HG03159 (cell line): ENCODE data around the gene NUDT16L1.
"Not testable (repeated sequence)": the region's sequence is repeated elsewhere in the genome, so short reads cannot be mapped to it uniquely, and the experiment has no call there.

Source experiments
- ATAC-seq: cut with Tn5 transposase; IDR thresholded peaks from one replicate; pipeline ENCODE4 v1.9.1; 2021; ENCODE audit warnings: mild to moderate bottlenecking, moderate library complexity; ENCODE audit not compliant: unreplicated experiment

The NUDT16L1 gene

DNA sequence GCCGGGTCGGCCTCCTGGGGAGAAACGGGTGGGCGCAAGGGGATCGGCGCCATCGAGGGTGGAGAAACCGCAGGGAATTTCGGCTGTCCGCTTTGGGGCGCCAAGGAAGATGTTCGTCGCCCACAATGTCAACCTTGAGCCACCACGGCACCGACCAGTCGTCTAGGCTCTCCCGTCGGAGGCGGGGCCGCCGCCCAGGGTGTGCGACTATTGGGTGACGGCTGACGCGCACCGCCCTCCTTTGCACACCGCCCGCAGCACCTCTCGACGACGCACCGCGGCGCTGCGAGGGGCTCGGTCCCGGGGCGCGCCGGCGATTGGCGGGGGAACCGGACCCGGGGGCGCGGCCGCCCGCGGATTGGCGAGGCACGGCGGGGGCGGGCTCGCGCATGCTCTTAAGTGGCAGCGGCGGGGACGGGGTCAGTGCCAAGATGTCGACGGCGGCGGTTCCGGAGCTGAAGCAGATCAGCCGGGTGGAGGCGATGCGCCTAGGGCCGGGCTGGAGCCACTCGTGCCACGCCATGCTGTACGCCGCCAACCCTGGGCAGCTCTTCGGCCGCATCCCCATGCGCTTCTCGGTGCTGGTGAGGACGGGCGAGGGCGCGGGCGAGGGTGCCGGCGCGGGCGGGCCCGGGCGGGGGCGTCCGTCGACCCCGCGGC lies at the start of gene NUDT16L1:
NUDT16L1 (plus strand) TSS at position 267 of the 660 bp plus-strand sequence; CDS start at position 432, 165 bp downstream.
- peak; percentile 94 for ATAC-seq

DNA sequence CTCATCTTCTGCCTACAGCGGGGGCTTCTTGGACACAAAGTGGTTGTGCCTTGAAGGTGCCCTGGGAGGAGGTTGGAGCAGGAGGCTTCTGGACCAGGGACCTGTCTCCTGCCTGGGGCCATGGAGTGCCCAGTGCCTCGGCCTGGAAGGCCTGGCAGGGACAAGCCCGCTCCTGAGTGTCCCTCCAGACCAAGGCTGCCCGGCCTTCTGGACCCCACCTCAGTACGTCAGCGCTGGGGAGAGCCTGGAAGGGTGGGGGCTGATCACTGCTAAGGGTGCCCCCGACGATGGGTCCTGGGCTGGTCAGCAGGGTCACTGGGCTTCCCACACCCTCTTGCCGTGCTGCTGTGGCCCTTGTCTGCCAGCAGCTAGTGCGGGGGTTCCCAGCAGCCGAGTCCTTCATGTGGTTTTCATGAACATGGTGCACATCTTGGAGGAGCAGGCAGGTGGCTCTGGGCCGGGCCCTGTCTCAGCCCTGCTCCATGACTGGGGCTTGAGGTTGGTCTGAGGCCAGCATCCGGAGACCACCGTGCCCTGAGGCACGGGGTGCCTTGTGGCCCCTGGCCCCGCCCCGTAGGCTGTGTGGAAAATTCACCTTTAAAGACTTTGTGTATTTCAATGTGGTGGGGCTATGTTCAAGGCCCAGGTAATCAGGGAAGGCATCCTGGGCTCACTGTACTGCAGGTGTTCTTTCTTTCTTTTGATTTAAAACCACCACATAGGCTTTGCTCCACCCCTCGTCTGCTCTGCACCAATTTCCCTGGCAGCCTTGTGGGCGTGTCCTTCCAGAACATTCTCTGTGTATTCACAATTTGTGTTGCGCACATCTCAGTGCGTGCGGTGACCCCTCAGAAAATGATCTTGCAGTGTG lies 46.4 kb upstream of the NUDT16L1 start:
- ATAC-seq, result no peak

DNA sequence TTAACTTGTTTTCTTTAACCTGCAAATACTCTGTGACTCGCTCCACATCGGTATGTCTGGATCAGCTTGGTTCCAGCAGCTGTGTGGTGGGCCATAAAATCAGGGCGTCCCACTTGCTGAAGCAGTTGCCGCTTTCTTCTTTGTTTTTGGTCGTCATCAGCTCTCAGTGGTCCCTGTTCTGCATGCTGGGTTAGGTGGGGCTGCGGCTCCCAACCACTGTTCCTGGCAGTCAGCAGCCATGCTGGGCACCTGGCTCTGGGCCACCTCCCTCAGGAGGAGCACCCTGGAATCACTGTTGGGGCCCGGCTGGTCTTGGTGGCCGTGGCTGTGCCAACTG lies 45.8 kb upstream of the NUDT16L1 start:
- no peak for ATAC-seq

DNA sequence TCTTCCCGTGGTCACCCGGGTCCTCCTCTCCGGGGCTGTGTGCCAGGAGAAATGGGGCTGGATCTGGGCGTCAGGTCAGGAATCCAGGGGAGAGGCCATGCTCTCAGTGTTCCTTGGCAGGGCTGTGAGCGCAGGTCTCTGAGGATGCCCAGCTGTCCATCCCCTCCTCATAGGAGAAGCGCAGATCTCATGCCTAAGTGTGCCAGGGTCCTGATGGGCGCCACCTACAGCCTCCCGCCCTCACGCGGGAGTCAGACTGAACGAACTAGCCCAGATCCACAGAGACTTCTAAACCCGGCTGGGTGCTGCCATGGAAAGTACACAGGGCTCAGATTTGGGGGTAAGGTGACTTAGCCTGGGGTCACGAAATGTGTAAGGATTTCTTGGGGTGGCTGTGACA lies 44.4 kb upstream of the NUDT16L1 start:
- no peak for ATAC-seq

DNA sequence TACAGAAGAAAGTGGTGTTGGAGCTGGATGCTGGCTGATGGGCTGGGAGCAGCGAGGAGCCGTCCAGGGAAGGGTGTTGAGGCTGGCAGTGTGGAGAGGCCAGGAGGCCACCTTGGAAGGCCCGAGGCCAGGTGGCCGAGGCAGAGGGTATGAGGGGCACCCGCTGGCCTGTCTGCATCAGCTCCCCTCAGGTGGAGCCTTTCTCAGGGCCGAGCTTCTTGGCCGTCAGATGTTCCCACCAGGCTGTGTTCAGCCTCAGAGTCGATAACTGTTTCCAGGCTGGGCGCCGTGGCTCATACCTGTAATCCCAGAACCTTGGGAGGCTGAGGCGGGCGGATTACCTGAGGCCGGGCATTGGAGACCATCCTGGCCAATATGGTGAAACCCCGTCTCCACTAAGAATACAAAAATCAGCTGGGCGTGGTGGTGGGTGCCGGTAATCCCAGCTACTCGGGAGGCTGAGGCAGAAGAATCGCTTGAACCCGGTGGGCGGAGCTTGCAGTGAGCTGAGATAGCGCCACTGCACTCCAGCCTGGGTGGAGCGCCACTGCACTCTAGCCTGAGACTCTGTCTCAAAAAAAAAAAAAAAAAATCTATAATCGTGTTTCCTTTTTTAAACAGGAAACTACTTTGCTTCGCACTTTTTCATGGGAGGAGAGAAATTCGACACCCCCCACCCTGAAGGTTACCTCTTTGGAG lies 43.5 kb upstream of the NUDT16L1 start:
- no peak for ATAC-seq

DNA sequence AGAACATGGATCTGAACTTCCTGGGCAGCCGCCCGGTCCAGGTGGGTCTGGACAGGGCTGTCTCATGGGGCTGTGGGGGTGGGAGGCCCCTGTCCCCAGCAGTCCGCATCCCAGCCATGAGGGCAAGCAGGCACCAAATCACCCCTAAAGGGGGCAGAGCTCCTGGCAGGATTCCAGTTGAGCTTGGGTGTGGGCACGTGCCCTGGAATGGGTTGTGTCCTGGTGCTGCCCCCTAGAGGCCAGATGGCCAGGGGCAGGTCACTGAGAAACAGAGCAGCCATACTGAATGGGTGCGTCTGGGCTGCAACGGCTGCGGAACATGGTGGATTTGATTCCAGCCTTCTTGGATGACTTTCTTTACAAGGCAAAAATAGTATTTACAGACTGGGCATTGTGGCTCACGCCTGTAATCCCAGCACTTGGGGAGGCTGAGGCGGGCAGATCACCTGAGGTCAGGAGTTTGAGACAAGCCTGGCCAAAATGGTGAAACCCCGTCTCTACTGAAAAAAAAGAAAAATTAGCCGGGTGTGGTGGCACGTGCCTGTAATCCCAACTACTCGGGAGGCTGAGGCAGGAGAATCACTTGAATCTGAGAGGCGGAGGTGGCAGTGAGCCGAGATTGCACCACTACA lies 42.8 kb upstream of the NUDT16L1 start:
- ATAC-seq, result not testable (repeated sequence)

DNA sequence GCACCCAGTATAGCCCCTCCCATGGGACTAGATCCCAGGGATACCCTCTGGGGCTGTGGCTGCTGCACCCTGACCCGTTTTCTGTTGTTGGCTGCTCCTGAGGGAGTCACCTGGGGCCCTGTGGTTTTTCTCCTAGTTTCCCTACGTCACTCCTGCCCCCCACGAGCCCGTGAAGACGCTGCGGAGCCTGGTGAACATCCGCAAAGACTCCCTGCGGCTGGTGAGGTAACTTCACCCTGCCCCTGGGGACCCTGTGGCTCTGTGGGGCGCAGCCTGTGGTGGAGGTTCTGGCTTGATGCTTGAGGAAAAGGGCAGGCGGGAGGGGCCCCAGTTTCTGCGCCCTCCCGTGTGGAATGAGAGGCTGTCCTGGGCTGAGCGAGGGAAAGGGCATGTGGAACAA lies 41.5 kb upstream of the NUDT16L1 start:
- ATAC-seq, result no peak

DNA sequence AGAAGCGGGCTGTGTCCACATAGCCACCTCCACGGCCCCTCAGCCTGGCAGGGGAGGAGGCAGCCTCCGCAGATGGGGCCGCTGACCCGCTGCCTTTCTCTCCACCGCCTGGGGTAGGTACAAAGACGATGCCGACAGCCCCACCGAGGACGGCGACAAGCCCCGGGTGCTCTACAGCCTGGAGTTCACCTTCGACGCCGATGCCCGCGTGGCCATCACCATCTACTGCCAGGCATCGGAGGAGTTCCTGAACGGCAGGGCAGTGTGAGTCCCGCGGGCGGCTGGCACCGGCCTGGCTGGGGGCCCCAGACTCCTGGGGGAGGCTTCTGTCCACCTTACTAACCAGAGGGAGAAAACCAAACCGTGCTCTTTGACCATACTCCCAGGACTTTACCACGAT lies 40.8 kb upstream of the NUDT16L1 start:
- ATAC-seq, result no peak

DNA sequence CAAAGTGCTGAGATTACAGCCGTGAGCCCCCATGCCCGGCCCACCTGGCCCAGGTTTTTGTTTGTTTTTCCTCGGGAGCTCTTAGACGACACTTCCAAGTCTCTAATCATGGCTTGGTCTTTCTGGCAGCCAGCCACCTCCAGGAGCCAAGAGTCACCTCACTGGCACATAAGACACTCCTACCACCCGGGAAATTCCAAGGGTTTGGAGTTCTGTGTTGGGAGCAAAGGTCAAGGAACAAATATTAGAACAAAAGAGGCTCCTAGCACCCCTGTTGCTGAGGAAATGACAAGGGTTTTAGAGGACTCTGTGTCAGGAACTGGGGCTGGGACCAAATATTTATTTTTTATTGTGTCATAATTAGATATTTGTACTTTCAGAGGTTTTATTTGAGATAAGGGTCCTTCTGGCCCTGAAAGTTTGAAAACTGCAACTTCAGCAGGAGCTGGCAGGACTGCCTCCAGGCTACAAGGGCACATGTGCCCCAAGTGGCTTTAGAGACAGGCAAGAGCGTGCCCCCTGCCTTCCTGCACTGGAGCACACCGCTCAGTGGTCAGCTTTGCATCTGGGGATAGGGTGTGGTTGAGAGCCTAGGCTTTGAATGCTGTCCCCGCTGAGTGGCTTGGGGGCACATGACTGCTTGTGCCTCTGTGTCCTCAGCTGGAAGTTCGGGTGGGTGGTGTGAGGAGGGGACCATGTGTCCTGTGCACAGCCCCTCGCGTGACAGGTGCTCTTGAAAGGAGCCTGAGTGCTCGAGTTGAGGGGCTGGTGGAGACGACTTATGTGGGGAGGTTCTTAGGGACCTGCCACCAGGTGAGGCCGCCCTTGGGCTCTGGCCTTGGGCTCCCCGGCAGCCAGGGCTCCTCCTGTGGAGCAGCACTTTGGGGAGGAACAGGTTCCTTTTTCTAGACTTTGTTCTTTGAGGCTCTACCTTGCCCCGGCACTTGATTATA lies 39.1 kb upstream of the NUDT16L1 start:
- no peak for ATAC-seq

DNA sequence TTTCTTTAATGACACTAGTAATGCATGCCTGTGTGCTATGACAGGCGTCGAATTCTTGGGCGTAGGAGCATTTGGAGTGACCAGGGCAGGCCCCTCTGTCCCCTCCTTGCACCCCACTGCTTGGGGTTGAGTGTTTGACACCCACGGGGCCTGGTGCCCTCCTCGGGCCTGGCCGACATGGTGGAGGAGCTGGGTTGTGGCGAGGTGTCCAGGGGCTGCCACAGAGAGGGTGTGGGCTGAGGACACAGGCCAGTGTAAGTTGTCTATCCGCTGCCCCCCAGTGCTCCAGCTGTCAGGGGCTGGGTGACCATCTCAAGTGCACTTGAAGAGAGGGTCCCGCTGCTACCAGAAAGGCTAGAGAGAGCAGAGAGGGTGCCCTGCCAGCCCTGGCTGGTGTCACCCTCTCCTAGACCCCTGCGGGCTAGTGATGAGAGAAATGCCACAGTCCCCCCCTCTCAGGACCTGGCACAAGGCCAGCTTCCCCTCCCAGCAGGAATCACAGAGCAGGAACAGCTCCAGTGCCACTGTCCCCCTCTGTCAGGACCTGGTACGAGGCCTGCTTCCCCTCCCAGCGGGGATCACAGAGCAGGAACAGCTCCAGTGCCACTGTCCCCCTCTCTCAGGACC lies 38.3 kb upstream of the NUDT16L1 start:
- no peak for ATAC-seq

DNA sequence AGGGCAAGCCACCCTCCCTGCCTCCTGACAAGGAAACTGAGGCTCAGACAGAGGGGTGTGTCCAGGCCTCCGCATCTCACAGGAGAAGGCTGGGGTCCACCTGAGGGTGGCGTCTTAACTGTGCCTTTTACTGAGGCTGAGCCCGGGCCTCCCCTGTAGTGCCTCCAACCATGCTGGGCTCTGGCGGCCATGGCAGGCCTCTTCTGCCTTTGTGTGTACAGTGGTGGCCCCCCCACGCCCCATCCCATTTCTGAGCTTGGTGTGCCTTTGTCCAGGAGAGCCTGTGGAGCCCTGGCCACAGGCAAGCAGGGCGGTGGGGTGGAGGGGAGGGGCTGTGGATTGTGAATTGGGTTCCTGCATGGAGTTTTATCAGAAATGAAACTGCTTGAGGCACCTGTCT lies 37.6 kb upstream of the NUDT16L1 start:
- ATAC-seq, result no peak

DNA sequence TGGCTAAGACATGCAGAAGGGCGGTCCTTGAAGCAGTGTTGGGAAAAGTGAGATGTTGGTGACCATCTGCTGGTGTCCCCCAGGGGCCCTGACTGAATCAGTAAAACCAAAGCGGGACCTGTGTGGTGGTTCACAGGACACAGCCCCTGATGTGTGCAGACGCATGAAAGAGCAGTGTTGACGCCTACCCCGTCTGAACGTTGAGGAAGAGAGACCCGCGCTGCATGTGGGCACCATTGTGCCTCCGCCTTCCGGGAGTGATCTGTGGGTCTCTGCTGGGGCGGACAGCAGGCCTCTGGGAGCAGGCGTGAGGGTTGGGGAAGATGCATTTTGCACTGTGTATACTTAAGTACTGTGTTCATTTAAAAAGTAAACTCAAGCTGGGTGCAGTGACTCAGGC lies 37.1 kb upstream of the NUDT16L1 start:
- no peak for ATAC-seq

DNA sequence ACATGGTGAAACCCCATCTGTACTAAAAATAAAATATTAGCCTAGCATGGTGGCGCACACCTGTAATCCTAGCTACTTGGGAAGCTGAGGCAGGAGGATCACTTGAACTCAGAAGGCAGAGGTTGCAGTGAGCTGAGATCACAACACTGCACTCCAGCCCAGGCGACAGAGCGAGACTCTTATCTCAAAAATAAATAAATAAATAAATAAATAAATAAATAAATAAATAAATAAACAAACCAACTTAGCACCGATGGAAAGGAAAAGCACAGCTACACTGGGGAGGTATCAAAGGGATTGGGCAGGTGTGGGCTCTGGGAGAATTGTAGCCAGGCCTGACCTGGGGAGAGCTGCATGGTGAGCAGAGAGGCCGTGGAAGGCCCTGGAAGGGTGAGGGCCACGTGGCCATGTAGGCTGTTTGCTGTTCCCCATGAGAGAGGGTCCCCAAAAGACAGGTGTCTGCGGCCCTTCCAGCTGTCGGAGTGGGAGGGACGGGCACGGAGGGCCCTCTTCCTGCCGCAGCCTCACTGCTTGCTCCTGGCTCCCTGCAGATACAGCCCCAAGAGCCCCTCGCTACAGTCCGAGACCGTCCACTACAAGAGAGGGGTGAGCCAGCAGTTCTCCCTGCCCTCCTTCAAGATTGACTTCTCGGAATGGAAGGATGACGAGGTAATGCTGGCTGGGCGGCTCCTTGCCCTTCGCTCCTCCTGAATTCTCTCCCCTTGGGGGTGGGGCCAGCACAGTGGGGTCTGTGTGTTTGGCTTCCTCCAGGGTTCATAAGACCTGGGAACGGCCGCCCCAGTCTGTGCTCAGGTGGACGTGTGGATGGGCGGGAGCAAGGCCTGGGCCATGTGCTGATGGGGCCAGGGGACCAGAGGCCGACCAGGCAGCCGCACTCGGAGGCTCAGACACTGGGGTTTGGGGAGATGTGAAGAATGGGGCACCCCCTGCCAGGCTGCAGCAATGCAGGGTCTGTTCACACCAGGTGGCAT lies 36.4 kb upstream of the NUDT16L1 start:
- ATAC-seq, result no peak

DNA sequence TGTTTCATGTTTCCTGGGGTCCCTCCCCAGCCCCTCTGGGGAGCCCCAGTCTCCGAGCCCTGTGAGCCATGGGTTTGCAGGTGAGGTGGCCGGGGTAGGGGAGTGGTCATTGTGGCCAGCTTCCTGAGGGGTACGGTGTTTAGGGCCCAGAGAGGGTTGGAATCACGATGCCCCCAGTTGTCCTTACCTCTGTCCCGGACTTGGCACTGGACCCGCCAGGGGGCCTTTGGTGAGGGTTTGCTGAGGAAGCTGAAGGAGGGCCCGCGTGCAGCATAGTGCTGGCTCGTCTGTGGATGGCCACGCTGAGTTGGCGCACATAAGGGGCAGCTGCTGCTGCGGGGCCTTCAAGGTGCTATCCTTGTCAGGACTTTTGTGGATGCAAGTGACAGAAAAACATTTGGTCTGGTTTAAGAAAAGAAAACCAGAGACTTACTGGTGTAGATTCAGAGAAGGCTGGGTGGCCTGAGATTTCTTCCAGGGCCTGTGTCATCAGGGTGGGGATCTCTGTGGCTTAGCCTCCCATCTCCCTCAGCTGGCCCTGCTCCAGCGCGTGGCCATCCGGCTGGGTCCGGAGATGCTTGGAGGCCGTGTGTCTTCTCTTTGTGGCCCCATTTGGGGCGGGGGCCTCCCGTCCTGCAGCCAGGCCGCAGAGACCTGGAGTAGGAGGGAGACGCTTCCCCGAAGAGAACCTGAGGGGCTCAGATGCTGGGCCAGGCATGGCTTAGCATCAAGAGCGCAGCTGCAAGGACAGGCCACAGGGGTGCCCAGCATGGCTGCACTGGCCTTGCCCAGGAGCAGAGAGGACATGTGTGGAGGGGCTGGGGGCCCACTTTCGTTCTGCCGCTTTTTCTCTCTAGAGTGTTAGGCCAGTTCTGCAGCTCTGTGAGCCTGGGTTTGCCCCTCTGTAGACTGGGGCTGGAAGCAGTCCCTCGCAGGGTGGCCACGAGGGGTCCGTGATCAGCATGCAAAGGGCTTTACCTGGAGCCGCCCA lies 33.7 kb upstream of the NUDT16L1 start:
- ATAC-seq, result no peak

DNA sequence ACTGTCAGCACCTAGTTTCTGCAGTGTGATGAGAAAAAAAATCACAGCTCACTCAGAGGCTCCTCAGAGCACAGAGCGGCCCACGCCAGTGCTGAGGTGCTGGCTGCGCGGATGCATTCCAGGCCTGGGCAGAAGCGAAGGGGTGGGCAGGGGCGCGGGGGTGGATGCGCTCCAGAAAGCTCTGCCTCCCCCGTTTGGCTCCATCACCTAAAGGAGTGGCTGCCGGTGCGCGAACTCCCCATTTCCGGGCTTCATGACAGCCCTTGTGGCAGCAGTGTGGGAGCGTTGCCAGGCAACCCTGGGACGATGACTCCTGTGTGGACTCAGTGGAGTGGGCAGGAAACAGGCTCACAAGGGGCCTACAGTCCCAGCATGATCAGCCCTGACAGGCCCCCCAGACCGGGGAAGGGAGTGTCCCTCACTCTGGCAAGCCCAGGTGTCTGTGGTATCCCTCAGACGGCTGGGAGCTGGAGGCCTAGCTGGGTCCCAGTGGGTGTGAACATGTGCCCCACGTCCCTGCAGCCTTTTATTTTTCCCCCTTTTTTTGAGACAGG lies 32.8 kb upstream of the NUDT16L1 start:
- ATAC-seq, result no peak

DNA sequence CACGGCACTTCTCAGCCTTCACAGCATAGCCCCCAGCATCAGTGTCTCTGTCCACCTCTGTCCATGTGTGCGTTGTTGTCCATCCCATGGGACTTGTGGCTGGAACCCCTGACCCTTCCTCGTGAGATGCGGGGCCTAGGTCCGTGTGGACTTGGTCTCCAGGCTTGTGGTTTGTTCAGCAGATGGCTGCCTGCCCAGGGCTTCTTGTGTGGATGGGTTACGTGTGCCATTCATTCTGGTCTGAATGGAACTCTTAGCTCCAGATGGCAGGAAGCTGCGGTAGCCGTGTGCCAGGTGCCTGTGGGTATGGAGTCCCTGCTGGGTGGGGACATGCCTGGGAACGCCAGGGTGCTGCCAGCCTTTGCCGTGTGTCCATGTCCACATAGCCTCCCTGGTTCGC lies 31.7 kb upstream of the NUDT16L1 start:
- ATAC-seq, result no peak

DNA sequence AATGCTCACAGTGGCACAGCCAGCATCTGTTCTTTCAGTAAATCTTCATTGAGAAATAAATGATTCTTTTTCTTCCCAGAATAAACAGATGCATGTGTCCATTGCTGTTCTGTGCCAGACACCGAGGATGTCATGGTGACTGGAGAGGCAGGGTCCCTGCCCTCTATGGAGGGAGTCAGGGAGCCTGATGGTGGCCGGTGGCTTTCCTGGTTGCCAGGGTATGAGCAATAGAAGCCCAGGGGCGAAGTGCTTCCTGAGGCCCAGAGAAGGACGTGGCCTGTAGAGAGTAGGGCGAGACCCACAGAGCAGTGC lies 29.9 kb upstream of the NUDT16L1 start:
- no peak for ATAC-seq
